OCI-LY7 (cell line): ENCODE results near the gene TCHHL1.

ENCODE experiments used
- EZH2phosphoT487 ChIP-seq: fragments of 200-600 bp; sonication (generic); IDR thresholded peaks from 2 replicates; pipeline ENCODE4 v1.6.1; 2018; ENCODE audit warnings: low read depth, borderline replicate concordance, mild to moderate bottlenecking, mixed run types, antibody characterized with exemption, low read length, moderate library complexity, mixed read lengths
- TF ChIP-seq, protein P1 (sequence below): fragments of 200-600 bp; sonication (generic); conservative IDR thresholded peaks from 2 replicates; pipeline ENCODE4 v1.5.1; 2014; ENCODE audit warnings: mild to moderate bottlenecking, antibody characterized with exemption, low read length, moderate library complexity, mixed read lengths

DNA sequence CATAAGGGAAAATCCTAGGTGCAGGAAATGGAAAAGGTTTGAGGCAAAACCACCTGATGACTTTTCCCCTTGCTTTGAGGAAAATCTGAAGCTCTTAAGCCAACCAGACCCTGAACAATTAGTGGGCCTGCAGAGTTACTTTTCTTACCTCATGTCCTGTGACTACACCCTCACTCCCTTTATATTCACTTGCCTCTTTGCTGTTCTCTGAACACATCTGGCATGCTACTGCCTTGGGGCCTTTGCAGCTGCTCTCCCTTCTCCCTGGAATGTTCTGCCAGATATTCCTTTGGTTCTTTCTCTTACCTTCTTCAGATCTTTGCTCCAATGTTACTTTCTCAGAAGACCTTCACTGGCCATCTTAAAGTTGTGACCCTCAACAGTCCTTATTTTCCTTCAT, 48.4 kb upstream of the TCHHL1 start:
- TF ChIP-seq, protein P1, sequence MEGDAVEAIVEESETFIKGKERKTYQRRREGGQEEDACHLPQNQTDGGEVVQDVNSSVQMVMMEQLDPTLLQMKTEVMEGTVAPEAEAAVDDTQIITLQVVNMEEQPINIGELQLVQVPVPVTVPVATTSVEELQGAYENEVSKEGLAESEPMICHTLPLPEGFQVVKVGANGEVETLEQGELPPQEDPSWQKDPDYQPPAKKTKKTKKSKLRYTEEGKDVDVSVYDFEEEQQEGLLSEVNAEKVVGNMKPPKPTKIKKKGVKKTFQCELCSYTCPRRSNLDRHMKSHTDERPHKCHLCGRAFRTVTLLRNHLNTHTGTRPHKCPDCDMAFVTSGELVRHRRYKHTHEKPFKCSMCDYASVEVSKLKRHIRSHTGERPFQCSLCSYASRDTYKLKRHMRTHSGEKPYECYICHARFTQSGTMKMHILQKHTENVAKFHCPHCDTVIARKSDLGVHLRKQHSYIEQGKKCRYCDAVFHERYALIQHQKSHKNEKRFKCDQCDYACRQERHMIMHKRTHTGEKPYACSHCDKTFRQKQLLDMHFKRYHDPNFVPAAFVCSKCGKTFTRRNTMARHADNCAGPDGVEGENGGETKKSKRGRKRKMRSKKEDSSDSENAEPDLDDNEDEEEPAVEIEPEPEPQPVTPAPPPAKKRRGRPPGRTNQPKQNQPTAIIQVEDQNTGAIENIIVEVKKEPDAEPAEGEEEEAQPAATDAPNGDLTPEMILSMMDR, result no peak
- TF ChIP-seq EZH2phosphoT487, result no peak
